Activated T-helper 1 cell treated with anti-CD3 and anti-CD28 coated beads, Interleukin-12 subunit alpha, Interleukin-12 subunit beta, Interleukin-2, Interleukin-4 antibody, amounts not matched to agents 30 ng/mL and 10 ng/mL and 1 ng/mL, durations not matched to agents 14 hours and 24 hours and 36 hours (primary cell): Measurements from ENCODE around the gene RAB23. TPM values are rescaled to one million over a fixed set of nuclear protein-coding genes. Genes with fewer than 3 reads are reported as not detected.
A peak's percentile ranks its signal among the peaks of the same experiment; 100 is the strongest.

ENCODE experiments used
- DNase-seq: peaks from one replicate; pipeline ENCODE4 v3.0.0; 2021; ENCODE audit warnings: low spot score
- H3K27ac Mint-ChIP-seq: one replicate; pipeline ENCODE4 v1.8.0; 2021; ENCODE audit warnings: mild to moderate bottlenecking, mixed read lengths
- H3K27me3 Mint-ChIP-seq: one replicate; pipeline ENCODE4 v1.8.0; 2022; ENCODE audit warnings: mild to moderate bottlenecking, moderate library complexity, mixed read lengths; ENCODE audit not compliant: insufficient read depth
- H3K36me3 Mint-ChIP-seq: one replicate; pipeline ENCODE4 v1.8.0; 2021; ENCODE audit warnings: low read depth, mixed read lengths
- H3K4me1 Mint-ChIP-seq: one replicate; pipeline ENCODE4 v1.8.0; 2021; ENCODE audit warnings: low read depth, mixed read lengths
- H3K4me3 Mint-ChIP-seq: one replicate; pipeline ENCODE4 v1.8.0; 2021; ENCODE audit warnings: mild to moderate bottlenecking, moderate library complexity, mixed read lengths
- H3K9me3 Mint-ChIP-seq: one replicate; pipeline ENCODE4 v1.8.0; 2021; ENCODE audit warnings: mixed read lengths
- intact Hi-C: fragments of 100-400 bp; cut with micrococcal nuclease; formaldehyde crosslinking; loops from one replicate; pipeline ENCODE4 v1.15.1; 2024
- total RNA-seq: library from RNA; stranded (reverse); gene quantifications from 2 replicates; pipeline ENCODE4 v1.2.3, GENCODE V29; 2022

Gene RAB23
- total RNA-seq, 1 donor from 2014 or later = 3.0 TPM

DNA sequence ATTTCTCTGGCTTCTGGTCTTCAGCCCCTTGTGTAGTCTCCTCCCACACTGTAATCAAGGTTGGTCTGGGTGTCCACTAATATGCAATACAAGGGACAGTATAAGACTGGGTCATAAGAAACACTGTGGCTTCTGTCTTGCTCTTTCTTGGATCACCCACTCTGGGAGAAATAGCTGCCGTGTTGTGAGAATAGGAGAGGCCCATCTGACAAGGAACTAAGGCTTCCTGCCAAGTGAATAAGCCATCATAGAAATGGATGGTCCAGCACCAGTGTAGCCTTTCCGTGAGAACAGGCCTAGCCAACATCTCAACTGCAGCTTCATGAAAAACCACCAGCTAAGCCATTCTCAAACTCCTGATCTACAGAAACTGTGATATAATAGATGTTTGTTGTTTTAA lies 26.6 kb downstream of the RAB23 start:
- Mint-ChIP-seq H3K27ac (no peak overlapping the region), H3K36me3 (peaks cover 2% of the 10 kb centered on the region), H3K4me1 (no peaks in the 10 kb centered on the region), H3K4me3 (no peak overlapping the region), H3K9me3 (no peaks in the 10 kb centered on the region), H3K27me3 (no peaks in the 10 kb centered on the region)
- no peak for DNase-seq
- intact Hi-C loops = no loop called here

DNA sequence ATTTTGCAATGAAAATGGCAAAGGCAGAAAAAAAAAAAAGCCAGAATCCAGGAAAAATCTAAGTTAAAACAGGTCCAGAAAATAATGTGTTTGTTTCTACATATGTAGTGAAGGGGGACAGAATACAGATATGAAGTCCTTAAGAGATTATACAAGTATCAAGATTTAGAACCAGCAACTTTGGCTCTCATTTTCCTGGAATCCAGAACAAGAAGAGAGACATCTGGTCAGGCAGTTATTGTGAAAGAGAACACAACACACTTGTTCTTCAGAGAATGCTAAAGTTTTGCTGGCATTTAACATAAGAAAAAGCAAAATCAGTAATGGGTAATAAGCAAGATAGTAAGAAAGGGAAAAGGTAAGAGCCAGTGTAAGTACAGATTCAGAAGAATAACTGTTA lies 28.9 kb downstream of the RAB23 start:
- DNase-seq = no peak
- H3K4me3 Mint-ChIP-seq = no peak overlapping the region
- H3K27ac Mint-ChIP-seq = no peak overlapping the region
- H3K27me3 Mint-ChIP-seq = no peaks in the 10 kb centered on the region
- no peaks in the 10 kb centered on the region for H3K4me1 Mint-ChIP-seq
- peaks cover 2% of the 10 kb centered on the region for H3K36me3 Mint-ChIP-seq
- intact Hi-C loops = no loop called here
- H3K9me3 Mint-ChIP-seq = no peaks in the 10 kb centered on the region

DNA sequence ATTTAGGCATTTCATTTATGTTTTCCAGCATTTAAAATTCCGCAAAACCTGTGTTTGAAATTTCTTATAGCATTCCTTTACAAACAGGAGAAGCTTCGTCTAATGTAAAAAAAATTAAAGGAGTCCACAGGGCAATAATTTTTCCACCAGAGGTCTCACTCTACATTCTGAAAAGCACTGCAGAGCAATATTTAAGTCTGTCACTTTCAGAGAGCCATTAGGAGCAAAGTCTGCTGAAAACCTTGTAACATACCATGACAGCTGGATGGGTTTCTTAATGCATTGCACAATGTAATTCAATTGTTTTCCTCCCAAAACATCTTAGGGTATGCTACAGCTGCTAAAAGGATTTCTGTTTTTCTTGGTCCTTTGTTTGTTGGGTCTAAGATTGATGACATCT lies 32.0 kb downstream of the RAB23 start:
- DNase-seq = no peak
- H3K9me3 Mint-ChIP-seq = no peaks in the 10 kb centered on the region
- no peaks in the 10 kb centered on the region for H3K27me3 Mint-ChIP-seq
- no peak overlapping the region for H3K4me3 Mint-ChIP-seq
- peaks cover 11% of the 10 kb centered on the region for H3K4me1 Mint-ChIP-seq
- intact Hi-C loops = no loop called here
- no peak overlapping the region for H3K27ac Mint-ChIP-seq
- H3K36me3 Mint-ChIP-seq = peaks cover 8% of the 10 kb centered on the region

DNA sequence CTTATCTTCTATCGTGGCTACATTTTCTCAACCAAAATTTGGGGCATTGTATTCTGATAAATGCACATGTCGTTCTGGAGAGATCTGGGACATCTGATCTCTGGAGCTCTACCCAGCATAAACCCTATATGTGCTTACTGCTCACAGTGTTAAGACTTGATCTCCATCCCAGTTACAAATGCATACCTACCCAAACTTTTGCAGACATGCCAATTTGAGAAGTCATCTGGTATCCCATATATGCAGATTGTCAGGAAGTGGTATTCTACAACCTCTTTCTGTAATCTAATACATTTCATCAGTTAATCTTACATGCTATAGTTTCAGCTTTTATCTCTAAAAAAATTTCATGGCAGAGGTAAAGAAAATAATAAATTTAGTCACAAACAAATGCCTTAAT lies 38.8 kb downstream of the RAB23 start:
- intact Hi-C loops = no loop called here
- H3K9me3 Mint-ChIP-seq = no peaks in the 10 kb centered on the region
- peaks cover 28% of the 10 kb centered on the region for H3K36me3 Mint-ChIP-seq
- DNase-seq = no peak
- no peak overlapping the region for H3K27ac Mint-ChIP-seq
- H3K4me1 Mint-ChIP-seq = peaks cover 25% of the 10 kb centered on the region
- no peak overlapping the region for H3K4me3 Mint-ChIP-seq
- no peaks in the 10 kb centered on the region for H3K27me3 Mint-ChIP-seq

DNA sequence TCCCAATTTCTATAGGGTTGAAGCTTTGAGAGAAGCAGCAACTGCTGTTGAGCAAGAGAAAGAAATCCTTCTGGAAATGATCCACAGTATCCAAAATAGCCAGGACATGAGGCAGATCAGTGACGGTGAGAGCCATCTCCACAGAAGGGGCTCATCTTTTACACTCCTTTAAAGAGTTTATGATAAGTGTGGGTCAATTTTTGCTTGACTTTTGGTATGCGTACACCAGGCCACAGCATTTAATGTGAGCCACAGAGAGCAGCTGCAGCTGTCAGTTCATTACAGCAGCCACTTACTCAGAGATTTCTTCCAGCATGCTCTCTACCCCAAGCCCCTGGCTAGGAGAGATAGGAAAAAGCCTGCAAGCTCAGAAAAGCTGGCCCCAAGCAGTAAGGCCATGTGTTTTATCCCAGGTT lies 40.1 kb downstream of the RAB23 start:
- Mint-ChIP-seq H3K27me3 (no peaks in the 10 kb centered on the region), H3K36me3 (peaks cover 32% of the 10 kb centered on the region)

DNA sequence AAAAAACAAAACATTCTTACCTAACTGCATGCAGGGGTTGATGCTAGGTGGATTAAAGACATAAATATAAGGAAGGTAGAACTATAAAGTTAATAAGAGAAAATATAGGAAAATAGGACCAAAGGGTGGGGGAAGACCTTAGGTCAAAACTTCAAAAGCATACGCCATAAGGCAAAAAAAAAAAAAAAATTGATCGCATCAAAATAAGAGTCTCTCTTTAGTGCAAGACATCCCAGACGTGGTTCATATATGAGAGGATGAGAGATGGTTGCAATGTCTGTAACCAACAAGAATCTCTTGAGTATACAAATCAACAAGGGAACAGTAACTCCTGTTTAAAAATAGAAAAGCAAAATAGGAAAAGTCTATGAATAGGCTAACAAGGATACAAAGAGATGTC lies 41.5 kb downstream of the RAB23 start:
- intact Hi-C loops = no loop called here
- DNase-seq = no peak
- Mint-ChIP-seq H3K36me3 (peaks cover 27% of the 10 kb centered on the region), H3K4me1 (peaks cover 31% of the 10 kb centered on the region), H3K9me3 (no peaks in the 10 kb centered on the region), H3K27ac (no peak overlapping the region), H3K4me3 (no peak overlapping the region), H3K27me3 (no peaks in the 10 kb centered on the region)

More for the DNA sequence above, 40.1 kb downstream of the RAB23 start:
- no peak for DNase-seq
- H3K4me3 Mint-ChIP-seq = no peak overlapping the region
- no peak overlapping the region for H3K27ac Mint-ChIP-seq
- intact Hi-C loops = no loop called here
- peaks cover 25% of the 10 kb centered on the region for H3K4me1 Mint-ChIP-seq
- no peaks in the 10 kb centered on the region for H3K9me3 Mint-ChIP-seq

DNA sequence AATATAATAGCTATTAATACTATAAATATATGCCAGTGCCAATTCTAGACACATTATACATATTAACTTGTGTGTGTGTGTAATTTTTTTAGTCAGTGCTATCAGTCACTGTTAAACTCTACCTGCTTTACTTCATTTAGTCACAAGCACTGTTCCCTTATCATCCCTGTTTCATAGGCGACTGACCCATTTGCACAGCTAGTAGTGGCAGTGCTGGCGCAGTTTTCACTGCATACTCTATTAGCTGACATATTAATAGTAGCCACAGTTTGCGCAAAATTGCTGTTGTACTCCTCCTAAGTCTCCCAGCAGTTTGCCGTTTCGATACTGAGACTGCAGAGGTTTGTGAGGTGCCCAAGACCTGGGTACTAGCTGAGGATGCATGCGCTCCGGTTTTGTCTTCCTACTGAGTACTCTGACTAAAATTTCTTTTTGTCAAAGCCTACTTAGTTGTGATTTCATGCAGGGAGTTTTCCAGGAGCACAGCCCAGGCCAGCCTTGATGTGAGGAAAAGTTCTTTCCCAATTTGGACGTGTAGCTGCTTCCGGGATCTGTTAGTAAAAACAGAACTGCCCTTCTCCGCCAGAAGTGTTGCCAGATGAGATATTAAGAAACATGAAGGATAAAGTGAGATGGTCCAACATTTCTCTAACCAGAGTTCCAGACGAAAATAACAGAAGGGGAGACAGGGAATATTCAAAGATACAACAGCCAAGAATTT lies 44.4 kb downstream of the RAB23 start:
- Mint-ChIP-seq H3K4me3 (no peak overlapping the region), H3K9me3 (no peaks in the 10 kb centered on the region), H3K4me1 (peaks cover 40% of the 10 kb centered on the region), H3K36me3 (peaks cover 18% of the 10 kb centered on the region), H3K27me3 (no peaks in the 10 kb centered on the region), H3K27ac (no peak overlapping the region)
- DNase-seq = no peak
- intact Hi-C loops = no loop called here

DNA sequence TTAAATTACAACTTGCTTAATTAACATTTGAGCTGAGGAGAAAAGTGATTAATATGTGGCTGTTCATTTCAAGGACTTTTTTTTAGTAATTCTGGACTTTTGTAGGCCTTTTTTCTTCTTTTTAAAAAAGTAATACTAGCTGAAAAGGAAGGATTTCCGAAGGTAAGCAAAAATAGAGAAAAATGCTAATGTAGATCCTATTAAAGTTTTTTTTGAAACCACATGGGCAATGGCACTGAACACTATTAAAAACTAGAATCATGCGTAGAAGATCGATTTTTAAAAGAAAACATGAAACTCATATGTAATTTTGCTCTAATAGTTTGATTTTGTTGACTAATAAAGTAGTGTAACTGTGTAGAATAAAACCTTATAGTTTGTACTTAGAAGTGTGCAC lies 47.6 kb downstream of the RAB23 start:
- Mint-ChIP-seq H3K27ac (no peak overlapping the region), H3K4me3 (peak overlapping the region; percentile 93), H3K36me3 (peaks cover 11% of the 10 kb centered on the region), H3K9me3 (no peaks in the 10 kb centered on the region), H3K27me3 (no peaks in the 10 kb centered on the region), H3K4me1 (peaks cover 45% of the 10 kb centered on the region)
- intact Hi-C loops = loop anchor here (1.0 to 5.0 kb wide), 2 partner anchors 37 to 272 kb away; no protein-coding TSS in a partner anchor
- no peak for DNase-seq

DNA sequence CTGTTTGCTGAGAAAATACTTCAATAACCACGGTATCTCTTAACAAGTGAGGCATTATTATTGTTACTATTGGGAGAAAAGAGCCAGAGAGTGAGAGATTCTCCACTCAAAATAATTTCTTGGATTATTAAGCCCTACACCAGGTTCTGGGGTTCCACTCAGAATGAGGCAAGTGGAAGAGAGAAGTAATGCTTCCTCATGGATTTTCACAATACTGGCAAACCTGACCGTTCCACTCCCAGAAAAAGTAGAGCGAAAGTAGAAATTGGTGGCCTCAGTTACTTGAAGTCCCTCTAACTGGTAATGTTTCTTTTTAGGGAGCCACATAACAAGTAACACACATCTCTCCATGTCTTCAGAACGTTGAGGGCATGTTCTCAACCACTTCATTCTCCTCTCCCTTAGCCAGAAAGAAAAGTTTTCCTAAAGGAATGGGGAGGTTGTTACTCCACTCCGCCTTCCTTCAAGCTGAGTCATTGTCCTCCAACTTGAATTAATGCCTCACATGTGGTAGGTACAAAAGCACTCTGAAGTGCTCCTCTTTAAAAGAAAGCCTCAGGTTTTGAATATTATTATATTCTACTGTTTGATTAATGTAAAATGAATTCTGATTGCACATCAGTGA lies 48.1 kb downstream of the RAB23 start:
- no peak for DNase-seq
- Mint-ChIP-seq H3K4me1 (peaks cover 45% of the 10 kb centered on the region), H3K4me3 (peak overlapping the region; percentile 93), H3K9me3 (no peaks in the 10 kb centered on the region), H3K27me3 (no peaks in the 10 kb centered on the region), H3K27ac (no peak overlapping the region), H3K36me3 (peaks cover 11% of the 10 kb centered on the region)
- intact Hi-C loops = loop anchor here (1.0 to 5.0 kb wide), 4 partner anchors 37 to 787 kb away; no protein-coding TSS in a partner anchor

DNA sequence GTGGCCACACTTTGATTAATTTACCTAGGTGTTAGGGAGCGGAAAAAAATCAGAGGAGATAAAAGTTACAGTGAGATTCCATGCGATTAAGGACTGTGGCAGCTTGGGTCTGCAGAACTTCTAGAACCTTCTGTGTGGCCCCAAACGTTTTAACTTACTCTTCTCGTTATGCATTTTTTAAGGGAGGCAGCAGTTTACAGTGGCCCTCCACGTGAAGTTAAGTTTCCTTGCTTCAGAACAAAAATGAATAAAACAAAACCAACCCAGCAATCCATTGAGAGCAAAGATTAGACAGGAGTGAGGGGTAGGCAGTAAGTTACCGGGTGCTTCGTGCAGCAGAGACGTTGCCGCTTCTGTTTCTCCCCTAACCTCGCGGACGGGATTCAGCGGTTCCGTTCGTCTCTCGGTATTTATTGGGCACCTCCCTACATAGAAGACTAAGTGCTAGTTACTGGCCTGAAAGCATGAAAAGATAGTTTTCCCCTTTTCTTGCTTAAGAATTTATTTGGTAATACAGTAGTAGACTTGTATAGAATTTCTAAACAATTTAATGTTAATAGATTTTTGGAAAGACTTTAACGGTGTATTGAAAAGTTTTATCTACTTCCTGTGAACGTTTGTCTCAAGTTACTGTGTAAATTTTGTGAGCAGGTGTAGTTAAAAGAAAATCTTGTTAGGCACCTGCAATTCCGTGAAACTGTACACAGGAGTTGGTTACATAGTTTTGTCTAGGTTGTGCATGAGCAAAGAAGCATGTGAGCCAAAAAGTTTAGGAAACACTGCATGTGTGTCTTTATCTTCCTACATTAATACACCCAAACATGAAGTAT lies 48.8 kb downstream of the RAB23 start:
- H3K27me3 Mint-ChIP-seq = no peaks in the 10 kb centered on the region
- peak overlapping the region; percentile 95 for H3K27ac Mint-ChIP-seq
- H3K4me3 Mint-ChIP-seq = peak overlapping the region; percentile 93
- peak; percentile 27 for DNase-seq
- H3K9me3 Mint-ChIP-seq = no peaks in the 10 kb centered on the region
- intact Hi-C loops = loop anchor here (2.0 to 5.0 kb wide), 3 partner anchors 36 to 788 kb away; no protein-coding TSS in a partner anchor
- peaks cover 10% of the 10 kb centered on the region for H3K36me3 Mint-ChIP-seq
- H3K4me1 Mint-ChIP-seq = peaks cover 45% of the 10 kb centered on the region

DNA sequence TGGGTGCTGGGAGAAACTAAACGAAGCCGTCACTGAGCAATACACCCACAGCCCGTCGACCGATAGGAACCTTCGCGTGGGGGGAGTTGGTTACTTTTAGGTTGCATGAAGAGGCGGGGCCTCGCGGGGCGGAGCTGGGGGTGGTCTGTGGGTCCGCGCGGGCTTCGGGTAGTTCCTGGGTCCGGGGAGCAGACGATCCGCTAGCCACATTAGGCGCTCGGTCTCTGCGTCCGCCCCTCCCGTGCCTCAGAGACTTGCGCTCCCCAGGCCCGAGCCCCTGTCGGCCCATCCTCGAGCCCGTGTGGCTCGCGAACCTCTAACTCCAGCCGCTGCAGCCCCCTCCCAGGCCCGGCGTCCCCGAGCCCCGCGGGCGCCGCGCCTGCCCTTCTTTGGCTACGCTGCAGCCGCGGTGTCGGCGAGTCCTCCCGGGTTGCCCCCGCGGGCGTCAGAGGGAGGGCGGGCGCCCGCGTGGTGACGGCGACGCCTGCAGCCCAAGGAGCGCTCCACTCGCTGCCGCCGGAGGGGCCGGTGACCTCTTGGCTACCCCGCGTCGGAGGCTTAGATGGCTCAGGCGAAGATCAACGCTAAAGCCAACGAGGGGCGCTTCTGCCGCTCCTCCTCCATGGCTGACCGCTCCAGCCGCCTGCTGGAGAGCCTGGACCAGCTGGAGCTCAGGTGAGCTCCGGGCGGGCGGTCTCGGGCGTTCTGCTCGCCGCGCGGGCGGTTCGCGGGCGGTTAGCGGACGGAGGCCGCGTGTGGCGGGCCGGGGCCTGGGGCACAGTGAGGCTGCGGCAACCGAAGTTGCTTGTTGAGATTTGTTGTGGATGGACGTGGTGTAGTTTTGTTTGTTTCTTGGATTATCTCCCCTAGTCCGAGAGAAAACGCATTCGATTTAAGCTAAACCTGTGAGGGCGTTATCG lies 49.7 kb downstream of the RAB23 start, which contains the start of gene BAG2:
BAG2 (plus strand) TSS at position 191 of the 920 bp plus-strand sequence; CDS start at position 563, 372 bp downstream.
- peak within 1 kb of the TSS; percentile 93 for H3K4me3 Mint-ChIP-seq
- peak; percentile 88 for DNase-seq
- no peaks in the 10 kb centered on the region for H3K27me3 Mint-ChIP-seq
- no peaks in the 10 kb centered on the region for H3K9me3 Mint-ChIP-seq
- H3K4me1 Mint-ChIP-seq = peaks cover 45% of the 10 kb centered on the region
- intact Hi-C loops = loop anchor here (1.0 to 5.0 kb wide), 11 partner anchors 14 to 788 kb away; partner anchors contain the start of genes BEND6, KIAA1586 and RAB23
- H3K36me3 Mint-ChIP-seq = peaks cover 6% of the 10 kb centered on the region
- H3K27ac Mint-ChIP-seq = peak within 1 kb of the TSS; percentile 95

DNA sequence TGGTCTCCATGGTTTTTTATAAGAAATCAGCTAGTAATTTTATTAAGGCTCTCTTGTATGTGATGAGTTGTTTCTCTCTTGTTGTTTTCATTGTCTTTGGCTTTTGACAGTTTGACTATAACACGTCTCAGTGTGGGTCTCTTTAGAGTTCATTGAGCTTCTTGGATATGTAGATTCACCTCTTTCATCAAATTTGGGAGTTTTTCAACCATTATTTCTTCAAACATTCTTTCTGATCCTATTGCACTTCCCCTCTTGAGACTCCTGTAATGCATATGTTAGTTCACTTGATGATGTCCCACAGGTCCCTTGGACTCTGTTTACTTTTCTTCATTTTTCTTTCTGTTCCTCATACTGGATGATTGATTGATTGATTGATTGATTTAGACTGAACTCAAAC lies 57.0 kb downstream of the RAB23 start:
- Mint-ChIP-seq H3K4me3 (no peak overlapping the region), H3K9me3 (peaks cover 7% of the 10 kb centered on the region), H3K27me3 (no peaks in the 10 kb centered on the region), H3K4me1 (no peaks in the 10 kb centered on the region), H3K27ac (no peak overlapping the region), H3K36me3 (peaks cover 35% of the 10 kb centered on the region)
- intact Hi-C loops = no loop called here
- no peak for DNase-seq
